ENCODE results near the gene COG2. TPM values are rescaled to one million over a fixed set of nuclear protein-coding genes. Genes with fewer than 3 reads are reported as not detected.

The COG2 gene
- total and polyA plus RNA-seq, 2 of the 8 experiments (the other 6 are each of a cell fraction or from before 2014, with no cell fraction given) = 10.3 to 36.7 TPM

- TF ChIP-seq RXRA (IDR thresholded peaks at IDR 0.05; ENCODE audit: insufficient read depth, low read depth, low read length) = no peak
- TF ChIP-seq RFX5 (IDR thresholded peaks at IDR 0.05; ENCODE audit: borderline replicate concordance, low read depth, low read length) = no peak
- TF ChIP-seq ASH2L (IDR thresholded peaks at IDR 0.05; ENCODE audit: low read length) = no peak
- TF ChIP-seq HDAC2 (IDR thresholded peaks at IDR 0.05; ENCODE audit: borderline replicate concordance in 1 of 2, low read depth in 2 of 2, low read length in 2 of 2) = no peak
Observed at GRCh38 chr1:230704830-230705229, 62.5 kb downstream of the COG2 start (continued).

All from H1 (cell line).